HG03457 (cell line): ENCODE measurements around the gene C1QTNF3.
"Not testable (repeated sequence)": the region's sequence is repeated elsewhere in the genome, so short reads cannot be mapped to it uniquely, and the experiment has no call there.

Source experiments
- ATAC-seq: cut with Tn5 transposase; IDR thresholded peaks from one replicate; pipeline ENCODE4 v1.9.1; 2021; ENCODE audit warnings: moderate number of reproducible peaks; ENCODE audit not compliant: unreplicated experiment

Gene C1QTNF3

DNA sequence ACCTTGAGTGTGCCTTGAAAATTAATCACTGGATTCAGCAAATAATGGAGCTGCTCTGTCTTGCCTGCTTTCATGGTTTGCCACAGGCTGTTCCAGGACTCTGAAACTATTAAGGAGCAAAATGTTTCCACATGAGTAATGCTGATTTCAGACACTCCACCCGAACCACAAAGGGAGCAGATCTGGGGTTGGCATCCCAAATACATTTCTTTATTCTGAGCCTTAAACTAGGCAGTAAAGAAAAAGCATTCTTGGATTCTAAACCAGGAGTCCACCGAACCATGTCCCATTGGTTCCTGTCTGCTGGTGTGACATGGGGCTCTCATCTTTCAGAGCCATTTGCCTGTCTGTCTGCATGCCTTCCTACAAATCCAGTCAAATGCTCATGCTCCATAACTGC, 10.1 kb upstream of the C1QTNF3 start:
- ATAC-seq, result no peak

DNA sequence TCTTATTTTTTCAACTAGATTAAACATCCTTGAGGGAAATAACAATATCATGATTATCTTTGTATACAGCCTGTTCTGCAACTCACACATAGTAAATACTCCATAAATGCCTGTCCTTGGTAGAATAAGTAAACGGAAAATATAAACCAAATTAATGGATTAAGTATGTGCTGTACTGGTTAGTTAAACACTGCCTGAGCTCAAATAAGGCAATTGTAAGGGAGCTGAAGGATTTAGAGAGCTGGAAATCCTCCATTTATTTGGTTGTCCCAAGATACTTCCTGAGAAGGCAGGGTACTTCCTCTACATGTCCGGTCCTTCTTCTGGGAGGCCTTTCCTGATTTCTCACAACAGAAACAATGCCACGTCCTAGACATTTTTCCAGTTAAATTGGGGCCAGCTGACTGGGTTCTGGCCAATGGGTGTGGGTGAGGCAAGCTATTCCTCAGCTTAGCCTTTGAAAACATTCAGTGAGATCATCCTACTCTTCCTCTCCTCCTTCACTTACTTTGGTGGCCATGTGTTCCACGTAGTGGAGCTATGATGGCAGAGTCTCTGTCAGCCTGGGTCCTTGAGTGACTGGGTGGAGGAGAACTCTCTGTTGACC, 8.5 kb upstream of the C1QTNF3 start:
- no peak for ATAC-seq

DNA sequence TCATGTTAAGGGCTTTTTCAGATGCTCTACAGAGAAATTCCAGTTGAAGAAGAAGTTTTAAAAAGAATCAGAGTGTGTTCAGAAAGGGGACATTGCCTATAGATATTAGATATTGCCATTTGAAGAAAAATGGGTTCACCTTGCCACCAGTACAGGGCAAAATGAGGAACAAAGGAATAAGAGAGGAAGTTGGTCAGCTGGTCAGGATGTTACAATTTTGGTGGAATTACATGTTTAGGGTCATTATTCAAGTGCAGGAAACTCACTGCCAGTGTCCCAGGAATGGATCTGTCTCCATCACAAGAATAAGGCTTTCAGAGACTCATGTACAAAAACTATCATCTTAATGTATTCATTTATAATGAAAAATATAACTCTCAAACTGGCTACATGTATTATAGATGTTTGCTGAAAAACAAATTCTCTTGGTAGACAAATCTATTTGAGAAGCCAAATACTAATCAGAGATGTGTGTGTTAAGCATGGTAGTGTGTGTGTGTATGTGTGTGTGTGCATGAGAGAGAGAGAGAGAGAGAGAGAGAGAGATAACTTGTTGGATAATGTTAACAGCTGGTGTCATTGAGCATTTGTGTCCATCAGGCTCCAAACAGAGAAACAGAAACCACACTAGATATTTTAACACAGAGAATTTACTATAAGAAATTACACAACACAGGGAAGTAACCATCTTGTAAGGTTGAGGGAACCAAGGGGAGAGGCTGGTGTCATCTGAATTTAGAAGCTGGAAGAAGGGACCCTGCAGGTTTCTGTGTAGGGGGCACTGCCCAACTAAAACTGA, 5.0 kb upstream of the C1QTNF3 start:
- no peak for ATAC-seq

DNA sequence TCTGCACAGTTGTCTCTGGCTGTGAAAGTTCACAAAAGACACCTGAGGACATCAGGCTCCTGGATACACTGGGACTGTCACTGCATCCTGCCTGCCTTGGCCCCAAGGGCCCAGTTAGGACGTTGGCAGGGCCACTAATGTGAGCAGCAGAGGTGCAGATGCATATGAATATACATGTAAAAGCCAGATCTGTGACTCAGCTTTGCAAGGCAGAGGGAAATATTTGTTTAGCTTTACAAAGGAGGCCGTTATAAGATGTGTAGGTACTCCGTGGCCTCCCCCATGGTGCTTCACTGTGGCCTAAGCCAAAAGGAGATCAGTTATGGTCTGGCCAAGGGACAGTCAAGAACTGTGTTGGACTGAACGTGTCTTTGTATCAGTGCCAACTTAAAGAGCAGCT, 4.1 kb upstream of the C1QTNF3 start:
- ATAC-seq, result no peak

DNA sequence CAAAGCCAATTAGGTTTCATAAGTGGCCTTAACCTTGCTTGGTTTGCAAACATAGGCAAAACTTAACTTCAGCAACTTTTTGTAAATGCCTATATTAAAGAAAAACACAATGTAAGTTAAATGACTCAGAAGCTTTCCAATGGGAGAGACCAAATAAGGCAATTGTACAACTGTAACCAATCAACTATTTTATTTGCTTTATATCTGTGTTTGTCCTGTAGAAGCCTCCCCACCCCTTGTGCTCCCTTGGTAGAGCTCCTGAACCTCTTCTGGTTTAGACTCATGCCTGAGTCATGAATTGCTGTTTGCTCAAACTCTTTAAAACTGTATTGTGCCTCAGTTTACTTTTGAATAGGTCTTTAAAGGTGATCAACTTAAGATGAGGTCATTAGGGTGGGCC, 3.0 kb upstream of the C1QTNF3 start:
- no peak for ATAC-seq

DNA sequence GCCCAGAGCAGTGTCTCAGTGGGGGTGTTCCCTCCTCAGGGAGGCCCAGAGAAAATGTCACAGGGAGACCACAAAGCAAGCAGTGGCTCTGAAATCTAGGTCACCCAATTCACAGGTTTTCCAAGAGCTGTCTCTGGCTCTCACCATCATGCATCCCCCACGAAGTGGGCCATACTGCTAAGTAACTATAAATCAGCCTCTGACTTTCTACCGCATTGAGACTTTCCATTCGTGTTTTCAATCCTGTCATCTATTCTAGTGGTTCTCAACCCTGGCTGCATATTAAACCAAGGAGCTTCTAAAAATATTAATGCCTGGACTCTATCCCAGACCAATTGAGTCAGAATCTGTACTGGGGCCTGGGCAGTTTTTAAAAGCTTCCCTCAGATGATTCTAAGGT, 2.0 kb upstream of the C1QTNF3 start:
- no peak for ATAC-seq

DNA sequence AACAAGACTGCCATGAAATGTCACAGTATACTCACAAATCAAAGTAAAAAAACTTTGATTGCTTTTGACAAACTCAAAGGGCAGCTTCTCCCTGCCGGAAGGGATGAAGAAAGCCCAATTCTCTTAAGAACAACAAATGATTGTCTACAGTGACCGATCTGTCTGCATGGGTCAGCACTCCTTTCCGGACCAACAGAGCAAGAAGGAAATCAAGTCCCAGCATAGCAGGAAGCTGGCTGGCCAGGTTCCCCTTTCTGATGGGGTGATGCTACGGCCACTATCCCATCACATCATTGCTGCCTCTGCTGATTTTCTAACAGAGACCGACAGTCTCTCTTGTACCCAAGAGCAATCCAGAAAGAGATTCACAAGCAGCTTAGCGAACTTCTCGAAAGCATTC, 692 bp downstream of the C1QTNF3 start:
- ATAC-seq, result no peak

DNA sequence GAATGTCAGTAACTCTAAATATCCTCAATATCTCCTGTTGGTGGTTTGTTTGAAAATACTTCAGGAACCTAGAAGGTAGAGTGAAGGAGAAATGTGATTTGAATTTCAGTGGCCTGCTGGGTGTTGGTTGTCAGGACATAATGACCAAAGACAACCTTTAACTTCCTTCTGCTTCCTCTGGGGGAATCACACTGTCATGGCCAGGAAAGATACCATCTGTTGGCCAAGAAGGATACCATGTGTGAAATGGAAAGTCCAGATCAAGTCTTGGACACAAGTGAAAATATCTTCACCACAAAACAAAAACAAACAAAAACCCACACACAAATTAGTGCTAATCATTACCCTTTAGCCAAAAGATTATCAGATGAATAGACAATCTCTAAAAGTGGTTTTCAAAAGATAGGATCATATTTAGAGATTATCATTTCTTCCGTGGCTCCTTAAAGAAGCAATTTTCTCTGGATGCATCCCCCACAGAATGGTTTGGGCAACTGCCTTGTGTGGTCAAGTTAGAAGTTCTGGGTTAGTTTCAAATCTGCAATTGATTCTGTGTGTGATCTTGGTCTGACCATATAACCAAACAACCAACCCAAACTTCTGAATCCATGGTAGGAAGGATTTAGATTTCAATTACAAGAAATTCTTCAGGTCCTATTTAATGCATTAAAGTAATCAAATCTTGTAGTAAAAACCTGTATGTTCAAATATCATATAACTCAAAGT, 1.6 kb downstream of the C1QTNF3 start:
- ATAC-seq, result peak; percentile 80

DNA sequence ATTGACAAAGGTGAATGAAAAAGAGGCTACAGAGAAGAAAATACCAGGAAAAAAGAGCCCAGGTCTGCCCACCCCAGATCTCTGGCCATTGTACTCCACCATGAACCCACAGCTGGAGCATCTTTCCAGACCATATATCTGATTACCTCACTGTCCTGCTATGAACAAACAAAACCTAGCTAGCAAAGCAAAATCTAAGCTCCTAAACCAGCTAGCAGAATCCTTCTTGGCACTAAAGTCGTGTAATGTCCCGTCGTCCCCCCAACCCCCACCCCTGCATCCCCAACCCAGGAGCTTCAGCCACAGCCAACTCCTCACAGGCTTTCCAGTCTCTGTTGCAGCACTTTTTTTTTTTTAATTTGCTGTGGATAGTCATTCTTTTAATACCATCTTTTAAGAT, 2.5 kb downstream of the C1QTNF3 start:
- ATAC-seq, result no peak

DNA sequence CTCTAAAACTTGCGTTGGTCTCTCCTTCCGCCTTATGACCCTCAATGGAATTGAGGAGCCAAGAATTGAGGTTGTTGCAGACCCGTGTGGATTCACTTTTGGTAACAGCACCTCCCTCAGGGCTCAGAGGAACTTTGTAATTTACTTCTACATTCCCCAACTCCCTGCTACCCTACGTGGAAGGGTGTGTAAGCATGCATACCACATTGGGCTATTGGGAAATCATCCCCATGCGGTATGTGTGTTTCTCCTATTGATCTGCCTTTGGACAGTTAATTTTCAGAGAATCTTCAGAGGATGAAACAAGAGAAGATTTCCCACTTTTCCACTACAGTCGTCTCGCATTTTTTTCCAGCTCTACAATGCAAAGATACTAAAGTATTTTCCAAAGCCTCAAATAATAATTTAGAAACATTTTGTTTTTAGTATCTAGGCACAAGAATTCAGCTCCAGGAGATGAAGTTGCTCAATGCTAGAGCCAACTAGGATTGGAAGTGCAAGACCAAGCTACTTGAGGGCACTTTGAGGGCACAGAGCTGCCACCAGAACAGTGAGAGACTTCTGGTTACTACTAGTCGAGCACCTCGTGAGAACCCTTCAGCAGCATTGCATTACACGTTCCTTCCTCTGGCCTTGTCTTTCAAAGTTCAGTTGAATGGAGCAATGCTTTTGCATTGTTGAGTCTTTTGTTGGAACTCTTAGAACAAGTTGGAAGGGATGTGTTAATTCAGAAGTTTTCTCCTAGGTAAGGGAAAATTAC, 3.4 kb downstream of the C1QTNF3 start:
- ATAC-seq, result no peak

DNA sequence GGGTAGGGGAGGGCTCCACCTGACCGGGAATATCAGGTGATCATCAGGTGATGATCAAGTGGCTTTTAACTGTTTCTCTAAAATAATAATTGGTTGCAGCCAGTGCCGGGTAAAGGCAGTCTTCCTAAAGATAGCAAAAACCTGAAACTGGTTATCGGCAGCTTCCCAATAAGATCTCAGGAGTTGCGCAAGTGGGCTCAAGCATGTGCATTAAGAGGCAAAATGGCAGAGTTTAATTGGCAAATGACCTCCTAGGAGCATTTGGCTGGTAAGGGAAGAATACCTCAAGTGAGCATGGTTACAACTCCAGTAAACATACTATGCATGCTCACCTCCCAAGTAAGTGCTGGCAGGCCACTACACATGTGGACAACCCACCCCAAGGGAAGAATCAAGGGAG, 4.2 kb downstream of the C1QTNF3 start:
- ATAC-seq, result no peak

DNA sequence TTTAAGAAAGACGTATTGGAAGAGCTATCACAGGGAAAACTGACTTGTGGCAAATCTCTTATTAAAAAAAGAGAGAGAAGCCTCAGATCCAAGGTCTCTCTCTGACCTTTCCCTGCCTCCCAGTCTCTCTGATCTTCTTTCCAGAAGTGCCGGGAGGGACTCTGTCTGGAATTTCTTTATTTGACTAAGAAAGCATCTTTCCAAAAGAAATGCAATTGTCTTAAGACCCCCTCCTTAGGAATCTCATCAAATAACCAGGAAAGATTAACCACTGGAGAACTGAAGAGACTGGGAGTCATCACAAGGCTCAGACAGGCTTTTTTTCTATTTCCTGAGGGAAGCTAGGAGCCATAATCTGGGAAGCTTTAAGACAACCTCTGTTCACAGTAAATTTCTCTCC, 4.6 kb downstream of the C1QTNF3 start:
- no peak for ATAC-seq

DNA sequence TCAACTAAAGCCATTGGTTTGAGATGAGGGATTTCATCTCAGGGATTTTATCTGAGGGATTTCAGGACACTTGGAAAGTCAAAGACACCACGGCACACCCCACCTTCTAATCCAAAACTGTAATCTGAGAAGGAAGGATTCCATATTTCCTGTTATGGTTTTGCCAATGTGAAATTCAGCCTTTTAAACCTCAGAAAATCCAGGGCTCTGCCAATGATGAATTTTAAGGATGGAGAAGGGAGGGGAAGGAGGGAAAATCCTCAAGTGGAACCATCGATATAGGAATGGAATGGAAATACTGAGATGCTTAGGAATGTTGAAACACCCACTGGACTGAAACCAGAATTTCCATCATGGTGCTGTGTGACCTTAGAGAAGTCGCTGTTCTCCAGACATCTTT, 5.3 kb downstream of the C1QTNF3 start:
- ATAC-seq, result no peak

DNA sequence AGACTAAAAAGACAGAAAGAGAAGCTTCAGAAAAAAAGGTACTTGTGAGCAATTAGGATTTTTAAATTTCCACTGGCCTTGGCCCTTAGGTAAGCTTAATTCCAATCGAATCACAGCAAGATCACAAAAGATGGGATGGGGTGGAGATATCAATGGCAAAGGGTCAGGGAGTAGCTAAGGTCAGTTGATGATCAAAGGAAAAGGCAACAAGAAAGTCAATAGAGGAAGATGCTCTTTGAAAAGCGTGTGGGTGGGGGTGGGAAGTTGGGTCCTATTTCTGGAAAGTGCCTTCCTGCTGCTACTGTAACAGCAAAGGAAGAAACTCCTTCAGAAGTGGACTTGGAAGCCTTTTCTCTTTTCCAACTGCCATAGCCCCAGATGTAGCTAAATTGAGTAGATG, 7.3 kb downstream of the C1QTNF3 start:
- ATAC-seq, result no peak

DNA sequence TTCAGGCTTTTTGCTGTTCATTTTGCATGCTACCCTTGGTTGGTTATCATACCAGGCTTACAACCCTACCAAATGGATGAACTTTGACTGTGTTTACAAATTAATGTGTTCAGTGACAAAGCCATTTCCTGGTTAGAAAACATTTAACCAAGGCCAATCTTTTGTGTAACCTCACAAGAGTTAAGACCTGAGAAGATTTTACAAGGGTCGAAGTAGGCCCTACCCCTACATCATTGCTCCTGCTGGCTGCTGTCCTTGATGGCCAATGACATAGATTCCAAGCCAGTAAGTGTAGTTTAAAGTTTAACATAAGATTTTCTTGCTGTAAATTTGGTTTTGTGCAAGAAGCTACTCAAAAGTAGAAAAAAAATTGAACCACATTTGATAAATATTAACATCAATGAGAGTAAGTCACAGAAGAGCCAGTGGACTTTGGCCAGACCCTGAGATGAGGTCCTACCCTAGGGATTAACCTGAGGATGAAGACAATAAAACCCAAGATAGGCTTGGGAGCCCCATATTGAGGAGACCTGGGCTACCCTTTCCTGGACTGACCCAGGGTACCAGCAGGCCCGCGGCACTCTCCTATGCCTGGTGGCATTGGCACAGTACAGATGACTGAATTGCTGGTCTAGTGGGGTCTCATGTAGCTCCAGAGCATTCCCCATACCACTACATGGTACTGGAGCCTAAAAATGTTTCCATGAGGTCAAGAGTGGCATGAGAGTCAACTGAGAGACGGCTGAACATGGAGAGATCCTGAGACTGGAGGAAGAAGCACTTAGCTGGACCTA, 8.3 kb downstream of the C1QTNF3 start:
- ATAC-seq, result peak; percentile 76

DNA sequence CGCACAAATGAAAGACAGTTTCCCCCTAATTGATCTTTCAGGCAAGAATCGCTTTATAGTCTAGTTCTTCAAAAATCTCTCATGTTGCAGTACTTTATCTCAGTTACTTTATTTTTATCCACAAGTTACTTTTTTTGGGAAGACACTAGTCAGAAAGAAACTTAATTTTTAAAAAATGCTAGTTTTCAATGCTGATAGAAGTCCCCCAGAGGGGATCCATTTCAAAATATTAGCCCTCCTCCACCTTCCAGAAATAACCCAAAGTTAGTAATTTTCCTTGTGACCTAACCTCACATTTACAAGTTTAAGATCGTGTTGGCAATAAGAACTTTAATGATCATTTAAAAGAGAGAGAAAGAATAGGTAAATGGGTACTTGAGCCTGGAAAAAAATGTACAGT, 11.0 kb downstream of the C1QTNF3 start:
- no peak for ATAC-seq

DNA sequence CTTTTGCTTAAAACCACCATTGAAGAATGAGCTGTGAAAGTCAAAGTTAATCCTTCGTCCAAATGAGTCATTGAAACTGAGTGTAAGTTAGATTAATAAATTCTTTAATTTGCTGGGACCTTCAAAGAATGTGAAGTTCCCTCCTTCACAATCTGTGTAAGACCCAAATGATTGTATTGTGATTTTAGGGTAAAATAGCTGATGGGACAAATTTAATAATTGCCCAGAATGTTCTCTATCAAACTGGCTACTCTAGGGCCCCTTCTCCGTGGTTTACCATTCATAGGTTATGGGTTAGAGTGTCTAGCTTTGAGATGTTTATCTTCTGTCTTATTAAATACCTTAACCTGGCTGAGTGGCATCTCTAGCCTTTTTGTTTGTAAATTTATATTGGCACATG, 11.9 kb downstream of the C1QTNF3 start:
- ATAC-seq, result no peak

DNA sequence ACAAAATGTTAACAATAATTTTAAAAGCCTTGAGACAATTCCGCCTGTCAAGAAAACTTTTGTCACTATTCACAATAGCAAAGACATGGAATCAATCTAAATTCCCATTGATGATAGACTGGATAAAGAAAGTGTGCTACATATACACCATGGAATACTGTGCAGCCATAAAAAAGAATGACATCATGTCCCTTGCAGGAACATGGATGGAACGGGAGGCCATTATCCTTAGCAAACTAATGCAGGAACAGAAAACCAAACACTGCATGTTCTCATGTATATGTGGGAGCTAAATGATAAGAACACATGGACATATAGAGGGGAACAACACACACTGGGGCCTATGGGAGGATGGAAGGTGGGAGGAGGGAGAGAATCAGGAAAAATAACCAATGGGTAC, 12.4 kb downstream of the C1QTNF3 start:
- not testable (repeated sequence) for ATAC-seq

DNA sequence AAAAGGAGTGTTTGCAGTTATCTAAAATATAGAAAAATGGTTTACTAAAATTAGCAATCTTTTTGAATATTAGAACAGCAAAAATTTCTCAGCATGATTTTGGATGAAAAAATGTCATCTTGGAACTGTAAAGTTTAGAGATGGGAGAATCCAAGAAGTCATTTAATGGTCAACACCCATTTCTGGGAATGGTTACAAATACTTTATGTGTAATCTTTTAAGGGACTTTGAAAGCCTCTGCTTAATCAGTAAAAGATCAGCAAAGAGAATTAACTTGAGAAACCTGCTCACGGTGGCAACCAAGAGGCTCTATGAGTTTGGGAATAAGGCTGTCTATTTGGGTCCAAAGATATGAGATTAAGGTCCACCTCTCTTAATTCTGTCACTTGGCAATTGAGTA, 13.0 kb downstream of the C1QTNF3 start:
- ATAC-seq, result no peak

DNA sequence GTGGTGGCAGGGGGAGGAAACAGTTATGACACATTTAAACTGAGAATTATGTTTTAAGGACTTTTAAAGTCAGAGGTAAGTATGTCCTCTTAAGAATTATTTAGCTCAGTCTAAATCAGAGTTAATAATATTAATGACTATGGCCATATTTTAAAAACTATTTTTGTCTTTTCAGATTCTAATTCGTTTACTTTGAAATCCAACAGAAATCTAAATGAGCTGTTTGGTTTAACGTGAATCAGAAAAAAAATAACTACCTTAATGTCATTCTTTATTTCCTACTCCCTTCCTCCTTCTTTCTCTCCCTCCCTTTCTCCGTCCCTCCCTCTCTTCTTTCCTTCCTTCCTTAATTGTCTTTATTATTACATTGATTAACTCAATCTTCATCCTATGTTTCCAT, 14.7 kb downstream of the C1QTNF3 start:
- no peak for ATAC-seq
